ENCODE data around the gene OR8G1. TPM values are rescaled to one million over a fixed set of nuclear protein-coding genes. Genes with fewer than 3 reads are reported as not detected.

The OR8G1 gene, protein sequence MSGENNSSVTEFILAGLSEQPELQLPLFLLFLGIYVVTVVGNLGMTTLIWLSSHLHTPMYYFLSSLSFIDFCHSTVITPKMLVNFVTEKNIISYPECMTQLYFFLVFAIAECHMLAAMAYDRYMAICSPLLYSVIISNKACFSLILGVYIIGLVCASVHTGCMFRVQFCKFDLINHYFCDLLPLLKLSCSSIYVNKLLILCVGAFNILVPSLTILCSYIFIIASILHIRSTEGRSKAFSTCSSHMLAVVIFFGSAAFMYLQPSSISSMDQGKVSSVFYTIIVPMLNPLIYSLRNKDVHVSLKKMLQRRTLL
- total RNA-seq, result not detected
- long read RNA-seq, result 0 reads

DNA sequence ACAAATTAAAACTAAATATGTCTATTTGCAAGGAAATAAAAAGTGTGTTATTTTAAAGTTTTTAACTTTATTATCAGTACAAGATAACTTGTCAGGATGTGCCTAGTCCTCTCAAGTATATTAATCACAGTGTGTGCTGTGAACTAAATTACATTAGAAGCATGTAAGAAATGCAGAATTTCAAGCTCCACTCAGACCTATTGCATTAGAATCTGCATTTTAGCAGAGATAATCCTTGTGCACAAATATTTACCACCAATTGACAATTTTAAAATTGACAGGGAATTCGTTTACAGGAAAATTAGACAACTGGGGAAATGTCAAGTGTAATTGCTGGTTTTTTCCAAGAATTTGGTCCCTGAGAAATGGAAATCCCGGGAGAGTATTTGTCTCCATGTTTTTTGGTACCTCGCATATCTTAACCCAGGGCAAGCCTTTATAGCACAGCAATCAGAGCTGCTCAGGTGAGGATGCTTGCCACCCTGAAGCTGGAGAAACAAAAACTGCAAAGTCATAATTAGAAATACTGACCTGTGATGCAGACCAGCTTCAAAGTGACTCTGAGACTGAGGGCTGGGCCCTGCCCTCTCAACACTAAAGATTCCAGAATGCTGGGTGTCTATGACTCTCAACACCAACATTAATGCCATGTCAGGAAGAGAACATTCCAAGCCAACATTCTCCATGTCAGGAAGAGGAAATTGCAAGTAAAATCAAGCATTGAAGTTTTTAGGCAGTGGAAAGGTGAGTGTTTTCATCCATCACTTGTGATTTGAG, at the start of gene OR8G1:
Gene OR8G1, plus strand, starts transcription at position 475 of the 777 bp plus-strand sequence. CDS start 8,581 bp downstream, outside the sequence.
- no peak for DNase-seq
- no peak for ATAC-seq
- intact Hi-C loops (cut with DNase I), result no loop called here

DNA sequence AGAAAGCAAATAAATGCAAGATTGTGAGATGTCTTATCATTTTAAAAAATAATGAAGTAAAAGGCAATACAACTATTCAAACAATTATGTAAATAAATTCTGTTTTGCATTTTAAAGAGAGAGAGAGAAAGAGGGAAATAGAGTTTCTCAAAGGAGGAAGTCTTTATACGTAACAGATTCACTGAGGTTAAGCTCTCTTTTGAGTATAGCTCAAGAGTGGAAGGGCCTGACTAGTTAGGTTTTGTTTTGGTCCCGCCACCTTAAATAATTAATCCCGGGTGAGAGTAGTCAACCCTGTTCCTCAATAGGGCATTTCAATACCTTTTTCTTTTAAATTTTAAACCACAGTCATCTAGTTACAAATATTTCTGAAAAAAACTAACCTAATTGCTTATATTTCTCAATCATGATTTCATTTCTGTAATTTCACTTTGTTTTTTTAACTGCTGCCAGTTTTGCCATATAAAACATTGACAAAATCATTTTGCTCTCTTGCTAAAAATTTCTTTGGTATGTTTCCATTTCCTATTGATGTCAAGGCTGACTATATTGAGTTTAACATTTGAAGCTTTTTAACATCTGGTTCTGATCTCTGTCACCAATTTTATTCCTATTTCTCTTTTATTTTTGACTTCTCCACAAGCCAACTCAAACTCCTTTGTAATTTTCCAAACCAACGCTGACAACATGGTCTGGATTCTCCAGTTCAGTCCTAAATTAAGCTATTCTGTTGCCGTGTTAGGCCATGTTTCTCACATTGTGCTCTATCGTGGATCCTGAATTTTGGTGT, 47.5 kb upstream of the OR8G1 start:
- no peak for ATAC-seq
- intact Hi-C loops (cut with DNase I), result no loop called here
- DNase-seq, result no peak

DNA sequence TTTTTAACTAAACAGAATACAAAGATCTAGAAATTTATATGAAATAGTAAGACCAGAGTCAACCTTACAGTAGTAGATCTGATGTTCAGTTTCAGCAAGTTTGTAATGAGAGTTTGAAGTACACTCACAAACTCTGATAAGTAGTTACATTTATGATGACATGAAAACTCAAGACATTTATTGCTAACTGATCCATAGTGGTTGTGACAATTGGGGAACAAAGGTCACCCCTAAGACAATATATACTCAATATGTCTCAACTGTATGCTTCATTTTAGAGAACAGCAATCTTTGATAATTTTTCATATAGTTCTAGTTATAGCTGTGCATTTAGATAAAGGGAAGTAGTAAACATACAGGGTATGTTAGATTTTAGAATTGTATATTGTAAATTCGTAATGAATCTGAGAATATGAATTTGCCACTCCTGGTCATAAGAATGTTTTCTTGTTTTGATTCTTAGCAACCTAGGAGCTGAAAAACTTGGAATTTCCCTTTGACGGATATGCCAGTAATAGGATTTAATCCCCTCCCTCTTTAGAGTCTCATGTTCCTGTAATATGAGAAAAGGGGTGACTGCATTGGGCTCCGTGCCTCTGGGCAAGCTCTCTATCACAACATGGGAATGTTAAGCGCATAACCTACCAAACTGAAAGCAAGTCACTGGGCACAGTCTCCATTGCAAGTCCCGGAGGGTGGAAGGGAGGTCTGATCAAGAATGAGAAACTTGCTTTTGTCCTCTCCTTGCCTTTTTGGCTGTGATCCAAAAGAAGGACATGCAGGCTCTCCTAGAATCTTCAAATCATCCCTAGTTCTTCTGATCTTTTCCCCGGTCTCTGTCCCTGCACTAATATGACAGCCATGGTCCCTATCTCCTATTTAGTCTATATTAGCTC, 46.4 kb upstream of the OR8G1 start:
- DNase-seq, result no peak
- intact Hi-C loops (cut with DNase I), result loop anchor here in 1 of 2 donors (5.0 kb wide), 1 partner anchor 122 kb away; no protein-coding TSS in a partner anchor
- ATAC-seq, result peak; percentile 63 to 67

DNA sequence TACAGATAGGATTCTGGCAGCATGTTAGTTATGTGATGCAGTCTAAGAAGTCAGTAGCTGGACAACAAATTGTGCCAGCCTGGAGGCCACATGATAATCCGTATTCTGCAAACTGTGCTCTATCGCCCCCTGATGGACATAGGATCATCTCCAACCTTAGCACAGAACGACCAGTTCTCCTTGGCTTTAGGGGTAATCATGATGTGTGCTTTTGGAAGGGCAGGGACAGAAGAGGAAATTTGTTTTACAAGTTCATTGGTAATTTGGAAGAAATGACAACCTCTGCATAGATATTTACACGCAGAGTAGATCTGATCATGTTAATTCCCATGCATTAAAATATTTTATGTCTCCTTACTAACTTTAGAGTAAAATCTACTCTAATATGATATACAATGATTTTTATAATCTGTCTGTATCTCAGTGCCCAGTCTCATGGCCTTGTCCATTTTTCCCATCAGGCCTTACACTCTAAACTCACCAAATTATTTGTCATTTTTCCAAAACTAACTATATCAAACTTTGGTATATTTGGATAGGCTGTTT, 45.6 kb upstream of the OR8G1 start:
- ATAC-seq (peak; percentile 47 to 85), DNase-seq (peak; percentile 33)
- intact Hi-C loops (cut with DNase I), result loop anchor here in 1 of 2 donors (5.0 kb wide), 1 partner anchor 123 kb away; no protein-coding TSS in a partner anchor

GRCh38 chr11:124197999-124198398, 42.9 kb upstream of the OR8G1 start:
- DNase-seq (no peak), ATAC-seq (no peak)
- intact Hi-C loops (cut with DNase I), result loop anchor here in 1 of 2 donors (5.0 kb wide), 1 partner anchor 126 kb away; no protein-coding TSS in a partner anchor

DNA sequence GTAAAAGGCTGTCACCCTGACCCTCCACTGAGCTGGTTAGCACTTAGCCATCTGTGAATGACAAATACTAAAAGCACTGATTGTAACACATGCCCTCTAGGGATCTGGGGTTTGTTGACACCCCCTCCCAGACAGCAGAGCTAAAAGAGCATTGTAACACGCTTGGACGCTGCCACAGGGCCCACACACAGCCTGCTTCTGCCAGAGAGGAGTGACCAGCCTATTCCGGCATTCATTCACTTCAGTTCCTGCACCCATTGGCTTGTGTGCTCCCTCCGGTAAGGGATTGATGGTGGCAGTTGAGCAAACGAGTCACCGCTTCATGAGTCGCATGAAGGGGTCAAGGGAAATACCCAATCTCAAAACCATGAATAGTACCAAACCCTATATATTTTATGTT, 42.0 kb upstream of the OR8G1 start:
- no peak for ATAC-seq
- intact Hi-C loops (cut with DNase I), result loop anchor here in 1 of 2 donors (5.0 kb wide), 1 partner anchor 127 kb away; no protein-coding TSS in a partner anchor
- DNase-seq, result no peak

DNA sequence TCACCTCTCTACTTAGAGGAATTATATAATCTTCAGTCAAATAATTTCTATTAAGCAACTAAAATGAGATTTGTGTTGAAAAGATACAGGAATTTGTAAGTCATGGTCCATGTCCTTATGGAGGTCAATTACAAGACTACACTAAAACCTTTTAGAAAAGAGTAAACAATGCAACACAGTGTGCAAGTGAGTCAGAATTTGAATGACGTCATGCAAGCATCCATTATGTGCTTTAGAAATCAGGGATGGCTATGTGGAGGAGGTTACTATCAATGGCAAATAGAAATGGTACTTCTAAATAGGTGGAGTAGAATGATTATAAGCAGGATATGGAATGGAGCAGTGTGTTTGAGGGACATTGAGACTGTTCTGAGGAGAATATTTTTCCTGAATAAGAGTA, 41.2 kb upstream of the OR8G1 start:
- no peak for DNase-seq
- intact Hi-C loops (cut with DNase I), result loop anchor here in 1 of 2 donors (5.0 kb wide), 1 partner anchor 127 kb away; no protein-coding TSS in a partner anchor
- ATAC-seq, result no peak

DNA sequence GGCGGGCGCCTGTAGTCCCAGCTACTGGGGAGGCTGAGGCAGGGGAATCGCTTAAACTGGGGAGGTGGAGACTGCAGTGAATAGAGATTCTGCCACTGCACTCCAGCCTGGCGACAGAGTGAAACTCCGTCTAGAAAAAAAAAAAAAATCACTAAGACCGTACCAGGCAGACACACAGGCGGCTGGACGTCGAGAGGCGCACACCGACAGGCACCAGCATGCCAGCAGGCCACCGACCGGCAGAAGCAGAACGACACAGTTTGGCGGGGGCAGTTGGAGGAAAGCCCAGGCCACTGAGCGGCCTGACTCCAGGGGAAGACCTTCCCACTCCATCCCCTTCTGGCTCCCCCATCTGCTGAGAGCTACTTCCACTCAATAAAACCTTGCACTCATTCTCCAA, 40.2 kb upstream of the OR8G1 start:
- ATAC-seq, result no peak
- intact Hi-C loops (cut with DNase I), result no loop called here

DNA sequence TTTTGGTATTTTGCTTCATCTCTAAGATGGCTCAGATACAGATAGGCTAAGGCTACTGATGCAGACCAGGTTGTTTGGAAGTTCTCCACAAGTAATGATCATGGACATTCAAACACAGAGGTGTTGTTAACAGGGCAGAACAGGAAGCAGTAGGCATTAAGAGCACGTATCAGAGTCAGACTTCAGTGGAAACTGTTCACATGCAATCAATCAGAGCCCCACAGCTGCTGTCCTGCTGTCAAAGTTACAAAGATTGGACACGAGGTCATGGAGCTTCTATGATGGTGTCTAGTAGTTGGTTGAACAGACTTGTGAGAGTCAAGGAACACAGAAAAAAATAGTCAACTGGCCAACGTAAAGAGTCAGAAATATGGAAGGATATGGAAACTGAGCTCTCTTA, 37.9 kb upstream of the OR8G1 start:
- intact Hi-C loops (cut with DNase I), result no loop called here
- no peak for ATAC-seq

More for the DNA sequence above, 40.2 kb upstream of the OR8G1 start:
- no peak for DNase-seq

GRCh38 chr11:124204008-124204407, 36.9 kb upstream of the OR8G1 start:
- DNase-seq, result no peak
- ATAC-seq, result no peak
- intact Hi-C loops (cut with DNase I), result no loop called here

More for the DNA sequence above, 37.9 kb upstream of the OR8G1 start:
- no peak for DNase-seq

GRCh38 chr11:124207102-124207792, 33.6 kb upstream of the OR8G1 start:
- no peak for DNase-seq
- intact Hi-C loops (cut with DNase I), result no loop called here
- ATAC-seq, result no peak

DNA sequence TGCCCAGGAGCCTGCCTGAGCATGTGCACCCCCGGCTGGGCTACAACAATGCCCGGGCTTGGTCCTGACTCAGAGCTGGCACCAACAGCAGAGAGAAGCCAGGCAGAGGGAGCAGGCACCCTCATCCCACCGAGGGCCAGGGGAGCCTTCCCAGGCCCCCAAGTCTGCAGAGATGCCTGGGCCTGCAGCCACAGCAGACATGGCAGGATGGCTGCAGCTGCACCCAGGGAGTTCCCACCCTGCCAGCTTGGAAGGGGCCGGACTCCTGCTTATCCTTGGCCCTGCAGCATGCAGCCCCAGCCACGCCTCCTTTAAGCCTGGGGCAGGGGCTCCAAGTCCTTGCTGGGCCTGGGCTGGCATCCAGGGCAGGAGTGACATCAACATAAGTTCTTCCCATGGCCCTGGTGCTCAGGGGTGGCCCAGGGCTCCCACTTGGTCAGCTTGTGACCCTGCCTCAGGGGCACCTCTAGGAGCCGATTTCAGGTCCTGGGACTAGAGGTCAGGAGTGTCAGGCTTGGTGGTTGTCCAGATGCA, 31.0 kb upstream of the OR8G1 start:
- ATAC-seq (no peak), DNase-seq (no peak)
- intact Hi-C loops (cut with DNase I), result no loop called here

GRCh38 chr11:124210421-124210820, 30.5 kb upstream of the OR8G1 start:
- DNase-seq (no peak), ATAC-seq (no peak)
- intact Hi-C loops (cut with DNase I), result no loop called here

- DNase-seq (no peak), ATAC-seq (no peak)
- intact Hi-C loops (cut with DNase I), result no loop called here
Observed at GRCh38 chr11:124211321-124211720, 29.6 kb upstream of the OR8G1 start.

GRCh38 chr11:124214027-124214426, 26.9 kb upstream of the OR8G1 start:
- ATAC-seq (no peak), DNase-seq (no peak)
- intact Hi-C loops (cut with DNase I), result no loop called here

GRCh38 chr11:124219126-124219525, 21.8 kb upstream of the OR8G1 start:
- ATAC-seq, result no peak
- intact Hi-C loops (cut with DNase I), result no loop called here
- no peak for DNase-seq

DNA sequence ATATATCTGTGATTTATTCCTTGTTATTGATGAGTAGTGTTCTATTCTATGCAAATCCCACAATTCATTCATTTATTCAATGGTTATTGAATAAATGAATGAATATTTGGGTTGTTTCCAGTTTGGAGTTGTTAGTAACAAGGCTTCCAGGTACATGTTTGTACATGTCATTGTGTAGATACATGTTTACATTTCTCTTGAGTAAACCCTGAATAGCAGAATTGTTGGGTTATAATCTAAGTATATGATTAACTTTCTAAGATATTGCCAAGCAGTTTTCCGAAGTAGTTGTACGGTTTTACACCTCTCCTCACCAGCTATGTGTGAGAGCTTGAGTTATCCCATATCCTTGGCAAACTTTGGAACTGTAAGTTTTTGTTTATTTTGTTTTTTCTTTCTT, 18.5 kb upstream of the OR8G1 start:
- intact Hi-C loops (cut with DNase I), result no loop called here
- DNase-seq (no peak), ATAC-seq (no peak)

All from left cardiac atrium (tissue), 4 donors.